Transverse colon (tissue), 4 donors: ENCODE measurements around the gene LRP11. TPM values are rescaled to one million over a fixed set of nuclear protein-coding genes. Genes with fewer than 3 reads are reported as not detected.

Experiments used
- DNase-seq: peaks from one replicate; pipeline ENCODE4 v3.0.0-alpha.2; 2019
- H3K27ac ChIP-seq, 4 donors: fragments of 200-600 bp; sonication (generic); 2 replicates each; pipeline ENCODE4 v1.5.1; 2016 to 2018; ENCODE audit warnings: inconsistent platforms in 4 of 4
- H3K27me3 ChIP-seq: fragments of 200-600 bp; sonication (generic); 2 replicates; pipeline ENCODE4 v1.5.1; 2017; ENCODE audit warnings: inconsistent platforms
- H3K36me3 ChIP-seq, 4 donors: fragments of 200-600 bp; sonication (generic); 2 replicates each; pipeline ENCODE4 v1.5.1; 2017 to 2019; ENCODE audit warnings: inconsistent platforms in 4 of 4
- H3K4me1 ChIP-seq, 4 donors: fragments of 200-600 bp; sonication (generic); 2 replicates each; pipeline ENCODE4 v1.5.1; 2017 to 2020; ENCODE audit warnings: inconsistent platforms in 4 of 4
- H3K4me3 ChIP-seq, 4 donors: fragments of 200-600 bp; sonication (generic); 1 replicate in 1 of 4; 2 replicates in 3 of 4; pipeline versions ENCODE4 v1.5.1 to v1.6.1; 2017 to 2019; ENCODE audit warnings: inconsistent platforms in 4 of 4
- H3K9me3 ChIP-seq, 2 donors: fragments of 200-600 bp; sonication (generic); 2 replicates each; pipeline ENCODE4 v1.5.1; 2017 to 2019; ENCODE audit warnings: inconsistent platforms in 2 of 2
- CTCF ChIP-seq, 5 experiments: fragments of 200-600 bp in 3 of 5; fragments of 450-650 bp in 2 of 5; sonication (generic) in 3 of 5; IDR thresholded peaks; 1 replicate in 2 of 5; 2 replicates in 3 of 5; pipeline ENCODE4 v1.5.1; 2016 to 2017; ENCODE audit warnings: antibody characterized with exemption in 5 of 5, inconsistent platforms in 3 of 5, mild to moderate bottlenecking in 2 of 5, moderate library complexity in 1 of 5
- EP300 ChIP-seq: sonication (generic); formaldehyde crosslinking; IDR thresholded peaks from one replicate; pipeline ENCODE4 v1.6.1; 2017; ENCODE audit warnings: antibody characterized with exemption, low read depth
- POLR2A ChIP-seq: fragments of 450-650 bp; IDR thresholded peaks from one replicate; pipeline ENCODE4 v1.6.1; 2016; ENCODE audit warnings: antibody characterized with exemption, mild to moderate bottlenecking, moderate library complexity
- POLR2AphosphoS5 ChIP-seq, 3 donors: sonication (generic); formaldehyde crosslinking; IDR thresholded peaks; one replicate each; pipeline ENCODE4 v1.6.1; 2016; ENCODE audit warnings: antibody characterized with exemption in 3 of 3
- WGBS, 2 donors: methylation state at CpG; one replicate each; pipeline ENCODE4 v1.1.5; 2018; ENCODE audit warnings: low coverage in 1 of 2; 5-methylcytosine and 5-hydroxymethylcytosine counted together
- in situ Hi-C, 4 donors: fragments of 200-750 bp; cut with MboI; loops; one replicate each; pipeline versions ENCODE4 v1.15.0 to v1.15.1; 2017; ENCODE audit warnings: low sequenced_read_pairs in 3 of 4, low pct_ligation_motif_present in 1 of 4, low pct_unique_long_range_greater_than_20kb in 1 of 4
- intact Hi-C: fragments of 100-400 bp; cut with DNase I; formaldehyde crosslinking; loops from one replicate; pipeline ENCODE4 v1.15.1; 2023; ENCODE audit warnings: low total_unique reads
- total RNA-seq, 4 donors: library from RNA; depleted of rRNA; stranded (reverse); fragments of >200 nt; gene quantifications; one replicate each; pipeline ENCODE4 v1.1.0, GENCODE V29; 2016

The LRP11 gene
- total RNA-seq, 4 donors from 2014 or later, result 2.2 to 50.5 (median 21.2) TPM

GRCh38 chr6:149809798-149810197 lies 54.4 kb downstream of the LRP11 start:
- Histone ChIP-seq H3K27ac (no peak overlapping the region), H3K4me3 (no peak overlapping the region), H3K27me3 (no peaks in the 10 kb centered on the region)

GRCh38 chr6:149806127-149806526 lies 58.0 kb downstream of the LRP11 start:
- Histone ChIP-seq H3K4me3 (no peak overlapping the region), H3K27ac (no peak overlapping the region), H3K4me1 (no peaks in the 10 kb centered on the region), H3K9me3 (no peaks in the 10 kb centered on the region), H3K36me3 (peaks cover 0 to 18% (median 2%) of the 10 kb centered on the region in 4 donors), H3K27me3 (no peaks in the 10 kb centered on the region)
- DNase-seq, result no peak
- TF ChIP-seq EP300 (no peak), POLR2AphosphoS5 (IDR thresholded peaks at IDR 0.05) (no peak)
- WGBS, 2 donors, result 64 to 74% methylated on average over 3 to 4 of the region's 4 CpGs
- intact Hi-C loops (no loop called here), in situ Hi-C loops (no loop called here)

More at GRCh38 chr6:149809798-149810197, 54.4 kb downstream of the LRP11 start:
- WGBS, 2 donors, result 79 to 83% methylated on average over 2 of the region's 2 CpGs
- no peaks in the 10 kb centered on the region for H3K4me1 ChIP-seq
- DNase-seq, result no peak
- TF ChIP-seq CTCF (IDR thresholded peaks at IDR 0.05) (no peak), POLR2AphosphoS5 (IDR thresholded peaks at IDR 0.05) (no peak)
- peaks cover 0 to 12% (median 0%) of the 10 kb centered on the region in 4 donors for H3K36me3 ChIP-seq
- in situ Hi-C loops (no loop called here), intact Hi-C loops (no loop called here)
- H3K9me3 ChIP-seq, result no peaks in the 10 kb centered on the region

GRCh38 chr6:149783551-149783950 lies 80.6 kb downstream of the LRP11 start:
- Histone ChIP-seq H3K36me3 (peaks cover 0 to 11% (median 5%) of the 10 kb centered on the region in 4 donors), H3K27me3 (no peaks in the 10 kb centered on the region), H3K27ac (no peak overlapping the region), H3K4me1 (no peaks in the 10 kb centered on the region), H3K4me3 (no peak overlapping the region), H3K9me3 (no peaks in the 10 kb centered on the region)
- in situ Hi-C loops (no loop called here), intact Hi-C loops (no loop called here)
- no peak for DNase-seq
- TF ChIP-seq POLR2AphosphoS5 (IDR thresholded peaks at IDR 0.05) (no peak), POLR2A (no peak), CTCF (IDR thresholded peaks at IDR 0.05) (no peak), EP300 (no peak)
- WGBS, 2 donors, result 94% methylated on average over 3 of the region's 3 CpGs; no CpG with 5 or more reads in 1 of the 2 donors

- WGBS, 2 donors, result 94 to 100% methylated on average over 2 of the region's 2 CpGs
- intact Hi-C loops, result no loop called here
Observed at GRCh38 chr6:149782337-149782736, 81.8 kb downstream of the LRP11 start.

More at GRCh38 chr6:149782337-149782736, 81.8 kb downstream of the LRP11 start:
- no peak overlapping the region for H3K4me3 ChIP-seq
- H3K27me3 ChIP-seq, result no peaks in the 10 kb centered on the region
- no peak overlapping the region for H3K27ac ChIP-seq
- in situ Hi-C loops, result no loop called here
- H3K9me3 ChIP-seq, result no peaks in the 10 kb centered on the region
- peaks cover 0 to 17% (median 8%) of the 10 kb centered on the region in 4 donors for H3K36me3 ChIP-seq
- no peak for DNase-seq
- no peak for TF ChIP-seq CTCF (IDR thresholded peaks at IDR 0.05)
- no peak for TF ChIP-seq POLR2A
- no peak for TF ChIP-seq POLR2AphosphoS5 (IDR thresholded peaks at IDR 0.05)
- no peak for TF ChIP-seq EP300
- H3K4me1 ChIP-seq, result no peaks in the 10 kb centered on the region
